Astrocyte of the spinal cord (primary cell): ENCODE measurements around the gene TUBA1B.
A peak's percentile ranks its signal among the peaks of the same experiment; 100 is the strongest.

Experiments
- DNase-seq: peaks from one replicate; pipeline ENCODE4 v3.0.0; 2011; ENCODE audit warnings: low read depth, low spot score
- H3K4me3 ChIP-seq: 2 replicates; pipeline ENCODE4 v1.5.1; 2011; ENCODE audit warnings: low read depth, mild to moderate bottlenecking, low read length, moderate library complexity
- CTCF ChIP-seq: IDR thresholded peaks from 2 replicates; pipeline ENCODE4 v1.5.1; 2012; ENCODE audit warnings: low read depth, mild to moderate bottlenecking, low read length, inconsistent platforms
- in situ Hi-C: cut with HindIII; loops from 2 replicates; pipeline ENCODE4 v1.10.0; 2017; ENCODE audit warnings: low sequenced_read_pairs

TUBA1B gene

DNA sequence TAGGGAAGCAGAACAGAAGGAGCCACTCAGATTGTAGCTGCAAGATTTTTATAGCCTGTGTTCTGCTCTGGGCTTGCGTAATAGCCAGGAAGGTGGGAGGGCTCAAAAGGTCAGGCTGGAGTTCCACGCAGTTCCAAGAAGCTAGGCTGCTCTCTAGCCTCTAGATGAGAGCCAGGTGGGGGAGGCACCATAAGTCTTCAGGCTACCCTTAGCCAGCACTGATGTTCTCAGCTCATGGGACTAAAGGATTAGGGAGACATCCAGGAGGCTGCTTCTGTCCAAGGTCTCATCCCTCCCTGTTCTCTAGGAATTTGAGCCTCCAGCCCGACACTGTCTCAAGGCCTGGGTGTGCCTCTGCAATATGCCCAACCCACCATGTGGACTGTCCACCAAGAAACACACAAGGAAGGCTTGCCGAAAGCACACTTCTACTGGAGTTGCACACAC lies 22.2 kb downstream of the TUBA1B start:
- peak overlapping the region; percentile 94 for H3K4me3 ChIP-seq
- in situ Hi-C loops, result no loop called here
- no peak for DNase-seq
- no peak for TF ChIP-seq CTCF

GRCh38 chr12:49105504-49106084 lies 25.6 kb downstream of the TUBA1B start:
- DNase-seq, result peak; percentile 42
- in situ Hi-C loops, result no loop called here
- no peak overlapping the region for H3K4me3 ChIP-seq
- no peak for TF ChIP-seq CTCF

GRCh38 chr12:49104822-49105221 lies 26.4 kb downstream of the TUBA1B start:
- H3K4me3 ChIP-seq, result no peak overlapping the region
- no peak for DNase-seq
- TF ChIP-seq CTCF, result no peak
- in situ Hi-C loops, result no loop called here

DNA sequence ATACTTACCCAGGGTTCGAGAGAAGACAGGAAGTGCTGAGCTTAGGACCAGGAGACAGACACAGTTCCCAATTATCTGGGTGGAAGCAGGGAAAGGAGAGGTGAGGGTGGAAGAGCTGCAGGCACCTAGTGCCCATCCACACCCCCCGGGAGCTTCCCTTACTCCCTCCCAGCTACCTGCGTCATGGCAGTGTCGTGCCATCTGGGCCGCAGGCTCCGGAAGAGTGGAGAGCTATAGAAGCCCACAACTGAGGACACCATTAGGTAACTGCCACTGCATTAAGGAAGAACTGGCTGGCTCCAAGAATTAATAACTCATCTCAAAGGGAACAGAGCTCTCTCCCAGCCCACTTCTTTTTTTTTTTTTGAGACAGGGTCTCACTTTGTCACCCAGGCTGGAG lies 30.8 kb downstream of the TUBA1B start:
- in situ Hi-C loops, result no loop called here
- no peak overlapping the region for H3K4me3 ChIP-seq
- TF ChIP-seq CTCF, result no peak
- DNase-seq, result no peak

- no peak for TF ChIP-seq CTCF
- no peak overlapping the region for H3K4me3 ChIP-seq
- in situ Hi-C loops, result no loop called here
- no peak for DNase-seq
These were observed 32.5 kb downstream of the TUBA1B start for GRCh38 chr12:49098703-49099102.

DNA sequence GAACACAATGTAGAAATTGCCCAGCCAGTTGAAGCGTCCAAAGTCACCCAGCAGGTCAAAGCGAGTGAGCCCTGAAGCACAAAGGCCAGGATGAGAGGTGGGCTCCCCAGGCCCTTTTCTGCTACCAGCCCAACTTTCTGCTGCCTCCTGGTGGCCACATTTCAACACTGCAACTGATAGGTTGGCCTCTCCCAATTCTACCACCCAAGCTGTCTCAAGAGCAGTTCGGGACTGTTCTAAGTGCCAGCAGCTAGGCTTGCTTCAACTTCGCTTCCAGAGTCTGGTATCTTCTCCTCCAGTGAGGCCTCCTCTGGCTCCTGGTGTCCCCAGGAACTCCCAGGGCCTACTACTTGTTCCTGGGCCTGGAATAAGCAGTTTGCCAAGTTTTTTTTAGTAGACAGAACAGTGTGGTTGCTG lies 33.2 kb downstream of the TUBA1B start:
- DNase-seq, result no peak
- H3K4me3 ChIP-seq, result no peak overlapping the region
- in situ Hi-C loops, result no loop called here
- peak; percentile 83 for TF ChIP-seq CTCF

- in situ Hi-C loops, result no loop called here
- TF ChIP-seq CTCF, result no peak
These were observed 33.8 kb downstream of the TUBA1B start for GRCh38 chr12:49097381-49097780.

More at GRCh38 chr12:49097381-49097780, 33.8 kb downstream of the TUBA1B start:
- no peak overlapping the region for H3K4me3 ChIP-seq
- DNase-seq, result no peak
